HG03175 (cell line): Measurements from ENCODE around the gene RNF213.

ENCODE experiments used
- ATAC-seq: cut with Tn5 transposase; IDR thresholded peaks from one replicate; pipeline ENCODE4 v1.9.1; 2021; ENCODE audit warnings: mild to moderate bottlenecking, moderate library complexity; ENCODE audit not compliant: unreplicated experiment

The RNF213 gene

DNA sequence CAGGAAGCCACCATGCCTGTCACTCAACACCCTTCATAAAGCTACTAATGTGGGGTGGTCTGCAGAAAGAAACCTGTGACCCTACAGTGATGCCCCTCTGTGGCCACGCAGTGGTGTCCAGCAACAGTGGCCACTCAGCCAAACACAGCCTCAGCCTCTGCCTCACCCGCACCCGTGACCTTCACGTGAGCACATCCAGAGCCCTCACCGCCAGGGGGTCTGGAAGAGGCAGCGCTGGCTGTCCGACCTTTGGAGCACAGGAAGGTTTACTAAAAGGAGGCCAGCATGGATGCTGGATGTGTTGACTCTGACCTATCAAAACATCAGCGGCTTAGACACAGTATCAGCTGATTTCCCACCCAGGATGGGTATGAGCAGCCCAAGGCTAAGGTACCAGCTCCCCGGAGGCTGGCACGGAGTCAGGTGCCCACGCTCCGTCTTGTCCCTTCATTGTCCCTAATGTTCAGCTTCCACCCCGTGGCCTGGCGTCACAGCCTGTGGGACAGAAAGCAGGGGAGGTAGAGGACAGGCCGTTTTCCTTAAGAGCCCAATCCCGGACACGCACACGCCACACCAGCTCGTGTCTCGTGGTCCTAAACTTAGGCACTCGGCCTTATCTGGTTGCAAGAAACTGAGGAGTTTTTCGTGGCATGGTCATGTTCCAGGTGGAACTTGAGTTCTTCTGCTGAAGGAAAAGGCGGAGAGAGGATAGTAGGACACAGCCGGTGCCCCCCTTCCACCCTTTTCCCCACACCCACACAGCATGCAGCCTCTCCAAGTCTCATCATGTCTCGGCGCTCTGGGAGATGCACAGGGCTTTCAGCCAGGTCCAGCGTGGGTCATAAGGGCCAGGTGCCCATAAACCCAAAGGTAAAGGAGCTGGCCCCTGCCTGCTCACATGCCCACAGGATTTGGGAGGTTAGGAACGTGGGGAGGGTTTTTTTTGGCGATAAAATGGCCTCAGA is 104.6 kb downstream of the RNF213 start:
- ATAC-seq, result no peak

DNA sequence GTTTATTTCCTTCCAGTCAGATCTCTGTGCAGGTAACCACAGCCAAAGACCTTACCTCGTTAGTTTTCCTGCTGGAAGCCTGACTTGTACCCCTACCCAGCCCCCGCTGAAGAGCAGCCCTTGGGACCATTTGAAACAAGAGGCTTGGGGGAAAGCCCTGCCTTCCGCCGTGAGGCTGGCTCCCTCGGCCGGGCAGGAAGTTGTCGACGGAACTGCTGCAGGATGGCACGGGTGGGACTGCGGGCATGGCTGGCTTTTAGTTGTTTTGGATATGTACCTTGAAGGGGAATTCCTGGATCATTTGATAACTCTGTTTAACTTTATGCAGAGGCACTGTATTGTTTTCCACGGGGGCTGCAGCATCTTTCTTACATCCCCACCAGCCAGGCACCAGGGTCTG is 105.3 kb downstream of the RNF213 start:
- ATAC-seq, result no peak

- no peak for ATAC-seq
Observed at GRCh38 chr17:80367503-80367902, 106.9 kb downstream of the RNF213 start.

GRCh38 chr17:80371196-80371595 is 110.5 kb downstream of the RNF213 start:
- no peak for ATAC-seq

GRCh38 chr17:80372456-80372855 is 111.8 kb downstream of the RNF213 start:
- no peak for ATAC-seq

GRCh38 chr17:80372922-80373570 is 112.4 kb downstream of the RNF213 start:
- no peak for ATAC-seq

DNA sequence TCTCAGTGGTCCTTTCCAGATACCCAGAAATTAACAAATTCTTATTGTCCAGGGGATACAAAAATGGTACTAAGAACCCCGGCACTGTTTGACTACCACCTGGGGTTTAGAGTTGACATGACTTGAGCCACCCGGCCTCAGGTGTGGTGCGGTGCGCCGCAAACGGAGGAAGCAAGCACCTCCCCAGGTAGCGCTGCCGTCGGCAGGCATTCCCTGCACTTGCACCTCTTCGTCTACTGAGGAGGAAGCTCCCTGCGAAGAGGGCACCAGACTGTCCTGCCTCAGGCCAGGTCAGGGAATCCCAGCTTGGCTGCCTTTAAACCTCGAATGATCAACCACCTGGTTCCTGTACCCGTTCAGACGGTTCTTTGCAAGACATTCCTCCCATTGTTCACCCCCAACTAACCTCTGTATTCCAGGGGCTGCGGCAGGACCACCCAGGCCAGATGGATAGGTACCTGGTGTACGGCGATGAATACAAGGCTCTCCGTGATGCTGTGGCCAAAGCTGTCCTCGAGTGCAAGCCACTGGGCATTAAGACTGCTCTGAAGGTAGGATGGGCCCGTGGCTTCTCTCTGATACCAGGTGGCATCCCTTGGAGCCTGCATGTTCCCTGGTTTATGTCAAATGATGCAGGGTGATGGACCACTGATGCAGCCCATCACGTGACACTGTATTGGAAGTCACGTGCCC is 113.5 kb downstream of the RNF213 start:
- ATAC-seq, result no peak

GRCh38 chr17:80374732-80375585 is 114.3 kb downstream of the RNF213 start:
- ATAC-seq, result no peak

GRCh38 chr17:80376531-80376930 is 115.9 kb downstream of the RNF213 start:
- ATAC-seq, result no peak

GRCh38 chr17:80377798-80378197 is 117.1 kb downstream of the RNF213 start:
- ATAC-seq, result no peak

DNA sequence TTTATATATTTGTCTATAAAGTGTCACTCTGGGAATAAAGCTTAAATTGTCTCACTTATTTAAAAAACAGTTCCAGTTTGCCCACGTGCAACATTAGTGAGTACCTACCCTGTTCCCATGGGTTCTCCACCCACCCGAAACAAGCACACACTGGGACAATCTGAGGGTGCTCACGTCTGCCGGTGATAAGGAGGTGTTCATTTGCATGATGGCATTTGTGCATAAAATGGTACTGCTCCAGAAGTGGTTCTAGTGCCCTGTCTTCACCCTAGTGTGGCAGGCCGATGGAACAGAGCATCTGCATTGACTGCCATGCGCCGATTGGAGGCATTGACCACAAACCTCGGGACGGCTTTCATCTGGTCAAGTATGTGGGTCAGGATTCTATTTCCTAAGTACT is 118.7 kb downstream of the RNF213 start:
- no peak for ATAC-seq

GRCh38 chr17:80380068-80380467 is 119.4 kb downstream of the RNF213 start:
- ATAC-seq, result no peak

DNA sequence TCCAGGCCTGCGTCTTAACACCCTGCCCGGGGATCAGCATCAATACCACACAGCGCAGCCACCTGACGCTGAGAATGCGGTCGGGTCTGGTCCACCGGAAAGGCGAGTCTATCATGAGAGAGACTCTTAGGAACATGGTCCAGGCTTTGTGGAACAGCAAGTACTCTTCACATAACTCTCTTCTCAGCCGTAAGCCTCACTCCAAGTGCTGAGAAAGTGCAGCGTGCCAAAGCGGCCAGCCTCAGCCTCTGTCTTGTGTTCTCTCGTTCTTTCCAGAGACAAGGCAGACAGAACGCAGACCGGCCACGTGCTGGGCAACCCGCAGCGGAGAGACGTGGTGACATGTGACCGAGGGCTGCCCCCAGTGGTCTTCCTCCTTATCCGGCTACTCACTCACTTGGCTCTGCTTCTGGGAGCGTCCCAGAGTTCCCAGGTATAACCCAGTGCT is 119.9 kb downstream of the RNF213 start:
- no peak for ATAC-seq

DNA sequence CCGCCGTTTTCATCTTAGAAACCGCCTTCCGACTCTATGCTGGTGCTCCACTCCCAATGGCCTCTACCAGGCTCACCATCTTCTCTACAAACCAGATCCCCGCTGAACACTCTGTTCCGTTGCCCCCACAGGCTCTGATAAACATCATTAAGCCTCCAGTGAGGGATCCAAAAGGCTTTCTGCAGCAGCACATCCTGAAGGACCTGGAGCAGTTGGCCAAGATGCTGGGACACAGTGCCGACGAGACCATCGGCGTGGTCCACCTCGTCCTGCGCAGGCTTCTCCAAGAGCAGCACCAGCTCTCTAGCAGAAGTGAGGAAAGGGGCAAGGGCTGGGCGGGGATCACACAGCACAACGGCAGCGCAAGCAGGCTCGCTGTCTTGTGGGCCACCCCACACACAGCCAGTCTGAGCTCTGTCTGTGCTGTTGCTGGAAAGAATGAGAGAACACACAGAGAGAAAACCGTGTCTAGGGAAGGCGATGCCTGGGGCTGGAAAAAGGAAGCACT is 120.8 kb downstream of the RNF213 start:
- no peak for ATAC-seq

DNA sequence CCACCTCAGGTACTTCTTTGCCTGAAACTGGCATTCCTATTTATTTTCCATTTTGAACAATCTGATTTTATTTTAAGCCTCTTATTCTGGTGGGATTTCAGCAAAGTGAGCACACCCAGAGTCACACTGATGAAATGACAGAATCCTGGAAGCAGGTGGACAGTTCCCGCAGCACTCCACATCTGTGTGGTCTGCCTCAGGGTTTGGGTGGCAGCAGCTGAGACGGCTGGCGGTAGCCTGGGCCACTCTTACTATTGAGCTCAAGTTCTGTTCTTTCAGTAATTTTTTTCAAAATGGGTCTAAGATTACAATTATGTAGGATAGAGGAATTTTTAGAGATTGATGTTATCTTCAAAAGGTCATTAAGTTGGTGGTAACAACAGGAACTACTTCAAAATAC is 121.8 kb downstream of the RNF213 start:
- ATAC-seq, result no peak

GRCh38 chr17:80382956-80383355 is 122.3 kb downstream of the RNF213 start:
- ATAC-seq, result no peak

DNA sequence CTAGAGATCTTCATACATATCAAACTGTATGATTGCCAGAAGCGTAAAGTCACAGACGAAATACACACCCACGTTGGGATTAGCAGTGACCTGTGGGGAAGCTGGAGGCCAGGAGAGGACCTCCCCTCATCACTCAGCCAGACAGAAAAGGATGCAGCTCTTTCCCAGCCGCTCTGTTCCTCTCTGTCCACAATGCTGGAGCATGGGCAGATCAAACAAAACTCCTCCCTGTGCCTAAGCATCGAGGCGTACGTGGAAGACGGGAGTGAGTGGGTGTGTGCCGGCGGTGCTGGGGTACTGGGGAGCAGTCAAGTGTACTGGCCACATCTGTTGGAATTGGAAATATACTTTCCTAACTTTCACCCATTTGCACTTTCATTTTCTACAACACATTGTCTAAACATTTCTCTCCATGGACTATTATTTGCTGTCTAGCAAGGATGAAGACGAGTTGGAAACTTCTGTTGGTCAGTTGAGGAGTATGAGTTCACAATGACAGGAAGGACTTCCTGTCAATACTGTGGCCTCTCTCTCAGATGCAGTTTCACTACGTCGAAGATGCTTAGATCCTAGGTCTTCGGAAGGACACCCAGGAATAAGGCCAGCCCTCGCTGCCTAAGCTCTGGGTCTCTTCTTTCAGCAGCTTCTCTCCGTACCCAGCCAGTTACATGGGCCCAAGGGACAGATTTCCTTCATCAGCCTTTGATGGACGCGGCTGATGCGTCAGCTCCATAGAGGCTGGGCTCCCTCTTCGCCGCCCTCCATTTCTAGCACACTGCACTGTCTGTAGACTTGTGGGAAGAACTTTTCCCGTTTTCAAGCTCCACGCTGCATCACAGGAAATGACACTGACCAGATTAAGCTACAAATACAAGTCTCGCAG is 123.7 kb downstream of the RNF213 start:
- ATAC-seq, result no peak

DNA sequence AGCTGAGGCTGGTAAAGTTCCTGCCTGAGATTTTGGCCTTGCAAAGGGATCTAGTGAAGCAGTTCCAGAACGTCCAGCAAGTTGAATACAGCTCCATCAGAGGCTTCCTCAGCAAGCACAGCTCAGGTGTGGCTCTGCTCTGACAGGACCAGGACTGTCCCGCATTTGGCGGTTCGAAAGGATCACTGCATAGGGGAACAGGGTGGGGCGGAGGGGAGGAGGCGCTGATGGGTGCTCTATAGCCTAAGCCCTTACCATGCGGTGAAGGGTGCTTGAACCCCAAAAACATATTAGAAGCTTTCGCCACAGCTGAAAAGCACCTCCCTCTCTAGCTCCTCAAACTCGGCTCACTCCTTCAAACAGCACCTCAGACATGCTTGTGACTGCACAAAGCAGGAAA is 124.4 kb downstream of the RNF213 start:
- ATAC-seq, result no peak

- no peak for ATAC-seq
Observed at GRCh38 chr17:80386341-80386740, 125.7 kb downstream of the RNF213 start.
